Measurements from ENCODE around the gene FUOM.

The FUOM gene

GRCh38 chr10:133332936-133333699 is 24.7 kb downstream of the FUOM start:
- no peak overlapping the region for H3K23ac ChIP-seq (ENCODE audit: low read depth, low read length, poor library complexity)
- H2BK15ac ChIP-seq (ENCODE audit: low read length), result no peak overlapping the region
- no peaks in the 10 kb centered on the region for H3K36me3 ChIP-seq (replicated peaks in 1 of 2; ENCODE audit: control insufficient read depth in 2 of 2, insufficient read depth in 2 of 2, low read length in 2 of 2)
- H2BK120ac ChIP-seq (ENCODE audit: low read depth, low read length), result no peak overlapping the region
- no peak overlapping the region for H3K4me2 ChIP-seq (ENCODE audit: insufficient read depth, low read length, poor library complexity, severe bottlenecking)
- no peak overlapping the region for H2AFZ ChIP-seq (ENCODE audit: low read length)
- no peak overlapping the region for H3K14ac ChIP-seq (ENCODE audit: low read length)
- no peak for DNase-seq (ENCODE audit: low spot score)
- peaks cover 11 to 12% of the 10 kb centered on the region in 2 donors for H3K4me1 ChIP-seq (ENCODE audit: control insufficient read depth in 2 of 2, insufficient read depth in 1 of 2, low read depth in 1 of 2, low read length in 2 of 2)
- H4K91ac ChIP-seq (ENCODE audit: low read depth, low read length, poor library complexity), result no peak overlapping the region
- H3K4me3 ChIP-seq (ENCODE audit: low read length in 2 of 2), result no peak overlapping the region
- peaks cover 12 to 23% of the 10 kb centered on the region in 2 donors for H3K9me3 ChIP-seq (replicated peaks in 1 of 2; ENCODE audit: control insufficient read depth in 2 of 2, insufficient read depth in 1 of 2, low read depth in 1 of 2, low read length in 2 of 2)
- no peak overlapping the region for H2BK12ac ChIP-seq (ENCODE audit: low read length)
- no peak overlapping the region for H2AK5ac ChIP-seq (ENCODE audit: low read depth, low read length)
- H4K8ac ChIP-seq (ENCODE audit: low read depth, low read length), result no peak overlapping the region
- no CpG with 5 or more reads among the region's 30 CpGs for WGBS, 2 donors (ENCODE audit: extremely low coverage in 2 of 2, insufficient read length in 2 of 2, insufficient replicate concordance in 1 of 2)
- H3K27me3 ChIP-seq (ENCODE audit: control insufficient read depth in 3 of 3, insufficient read depth in 3 of 3, low read depth in 1 of 3, low read length in 3 of 3), result peaks cover 16 to 74% (median 63%) of the 10 kb centered on the region in 3 experiments
- no peak overlapping the region for H3K4ac ChIP-seq (ENCODE audit: low read length)
- no peak overlapping the region for H3K18ac ChIP-seq (ENCODE audit: low read length)
- peaks cover 2% of the 10 kb centered on the region for H3K79me1 ChIP-seq (ENCODE audit: low read depth, low read length)
- H3K9ac ChIP-seq (ENCODE audit: low read depth, low read length, poor library complexity), result no peak overlapping the region
- H3K27ac ChIP-seq (replicated peaks; ENCODE audit: low read length), result no peak overlapping the region
- H2BK5ac ChIP-seq (ENCODE audit: low read length), result no peak overlapping the region

- Histone ChIP-seq H2AFZ (ENCODE audit: low read length) (peak overlapping the region; percentile 84), H3K9me3 (replicated peaks in 1 of 2; ENCODE audit: control insufficient read depth in 2 of 2, insufficient read depth in 1 of 2, low read depth in 1 of 2, low read length in 2 of 2) (peaks cover 4 to 23% of the 10 kb centered on the region in 2 donors), H3K4me3 (ENCODE audit: low read length in 2 of 2) (no peak overlapping the region), H2BK12ac (ENCODE audit: low read length) (no peak overlapping the region), H3K27ac (replicated peaks; ENCODE audit: low read length) (no peak overlapping the region), H3K4me1 (ENCODE audit: control insufficient read depth in 2 of 2, insufficient read depth in 1 of 2, low read depth in 1 of 2, low read length in 2 of 2) (peaks cover 7 to 12% of the 10 kb centered on the region in 2 donors), H3K27me3 (ENCODE audit: control insufficient read depth in 3 of 3, insufficient read depth in 3 of 3, low read depth in 1 of 3, low read length in 3 of 3) (peaks cover 2 to 72% (median 58%) of the 10 kb centered on the region in 3 experiments), H3K23ac (ENCODE audit: low read depth, low read length, poor library complexity) (no peak overlapping the region), H4K8ac (ENCODE audit: low read depth, low read length) (no peak overlapping the region), H2BK120ac (ENCODE audit: low read depth, low read length) (no peak overlapping the region), H4K91ac (ENCODE audit: low read depth, low read length, poor library complexity) (no peak overlapping the region), H2AK5ac (ENCODE audit: low read depth, low read length) (no peak overlapping the region), H3K4me2 (ENCODE audit: insufficient read depth, low read length, poor library complexity, severe bottlenecking) (peak overlapping the region; percentile 56), H2BK15ac (ENCODE audit: low read length) (peak overlapping the region; percentile 99), H3K79me1 (ENCODE audit: low read depth, low read length) (peaks cover 1% of the 10 kb centered on the region), H3K4ac (ENCODE audit: low read length) (no peak overlapping the region), H3K14ac (ENCODE audit: low read length) (no peak overlapping the region), H3K9ac (ENCODE audit: low read depth, low read length, poor library complexity) (no peak overlapping the region), H3K36me3 (replicated peaks in 1 of 2; ENCODE audit: control insufficient read depth in 2 of 2, insufficient read depth in 2 of 2, low read length in 2 of 2) (no peaks in the 10 kb centered on the region), H2BK5ac (ENCODE audit: low read length) (no peak overlapping the region), H3K18ac (ENCODE audit: low read length) (peak overlapping the region; percentile 38)
- DNase-seq (ENCODE audit: low spot score), result peak; percentile 84
- WGBS, 2 donors (ENCODE audit: extremely low coverage in 2 of 2, insufficient read length in 2 of 2, insufficient replicate concordance in 1 of 2), result no CpG with 5 or more reads among the region's 37 CpGs
Measured at GRCh38 chr10:133329491-133330202, 28.2 kb downstream of the FUOM start.

- peak overlapping the region; percentile 99 for H2BK15ac ChIP-seq (ENCODE audit: low read length)
- no peak overlapping the region for H3K4me3 ChIP-seq (ENCODE audit: low read length in 2 of 2)
- no peak overlapping the region for H2BK5ac ChIP-seq (ENCODE audit: low read length)
- H2BK12ac ChIP-seq (ENCODE audit: low read length), result peak overlapping the region; percentile 84
- H3K9me3 ChIP-seq (replicated peaks in 1 of 2; ENCODE audit: control insufficient read depth in 2 of 2, insufficient read depth in 1 of 2, low read depth in 1 of 2, low read length in 2 of 2), result peaks cover 4 to 23% of the 10 kb centered on the region in 2 donors
- DNase-seq (ENCODE audit: low spot score), result no peak
- no peak overlapping the region for H2AFZ ChIP-seq (ENCODE audit: low read length)
- peak overlapping the region; percentile 55 for H3K23ac ChIP-seq (ENCODE audit: low read depth, low read length, poor library complexity)
- H3K4me1 ChIP-seq (ENCODE audit: control insufficient read depth in 2 of 2, insufficient read depth in 1 of 2, low read depth in 1 of 2, low read length in 2 of 2), result peaks cover 7 to 14% of the 10 kb centered on the region in 2 donors
- H4K8ac ChIP-seq (ENCODE audit: low read depth, low read length), result no peak overlapping the region
- H3K14ac ChIP-seq (ENCODE audit: low read length), result peak overlapping the region; percentile 63
- peak overlapping the region; percentile 99 for H2AK5ac ChIP-seq (ENCODE audit: low read depth, low read length)
- H3K4ac ChIP-seq (ENCODE audit: low read length), result peak overlapping the region; percentile 23
- peak overlapping the region; percentile 71 for H3K18ac ChIP-seq (ENCODE audit: low read length)
- peaks cover 0 to 67% (median 51%) of the 10 kb centered on the region in 3 experiments for H3K27me3 ChIP-seq (ENCODE audit: control insufficient read depth in 3 of 3, insufficient read depth in 3 of 3, low read depth in 1 of 3, low read length in 3 of 3)
- no peak overlapping the region for H3K9ac ChIP-seq (ENCODE audit: low read depth, low read length, poor library complexity)
- peak overlapping the region; percentile 61 for H2BK120ac ChIP-seq (ENCODE audit: low read depth, low read length)
- no CpG with 5 or more reads among the region's 15 CpGs for WGBS, 2 donors (ENCODE audit: extremely low coverage in 2 of 2, insufficient read length in 2 of 2, insufficient replicate concordance in 1 of 2)
- H4K91ac ChIP-seq (ENCODE audit: low read depth, low read length, poor library complexity), result no peak overlapping the region
- no peaks in the 10 kb centered on the region for H3K36me3 ChIP-seq (replicated peaks in 1 of 2; ENCODE audit: control insufficient read depth in 2 of 2, insufficient read depth in 2 of 2, low read length in 2 of 2)
- no peak overlapping the region for H3K27ac ChIP-seq (replicated peaks; ENCODE audit: low read length)
- peaks cover 1% of the 10 kb centered on the region for H3K79me1 ChIP-seq (ENCODE audit: low read depth, low read length)
- no peak overlapping the region for H3K4me2 ChIP-seq (ENCODE audit: insufficient read depth, low read length, poor library complexity, severe bottlenecking)
Measured at GRCh38 chr10:133328358-133329343, 29.2 kb downstream of the FUOM start.

All from neuronal stem cell (in vitro differentiated cells).